NCI-H146 treated with DMSO at 0.1 percent for 48 hours (cell line): ENCODE data around the gene FBXO15.
A peak's percentile ranks its signal among the peaks of the same experiment; 100 is the strongest.

Source experiments
- DNase-seq: peaks from one replicate; lab custom pipeline; 2025; ENCODE audit not compliant: unreplicated experiment; lab: John Stamatoyannopoulos, UW

The FBXO15 gene

DNA sequence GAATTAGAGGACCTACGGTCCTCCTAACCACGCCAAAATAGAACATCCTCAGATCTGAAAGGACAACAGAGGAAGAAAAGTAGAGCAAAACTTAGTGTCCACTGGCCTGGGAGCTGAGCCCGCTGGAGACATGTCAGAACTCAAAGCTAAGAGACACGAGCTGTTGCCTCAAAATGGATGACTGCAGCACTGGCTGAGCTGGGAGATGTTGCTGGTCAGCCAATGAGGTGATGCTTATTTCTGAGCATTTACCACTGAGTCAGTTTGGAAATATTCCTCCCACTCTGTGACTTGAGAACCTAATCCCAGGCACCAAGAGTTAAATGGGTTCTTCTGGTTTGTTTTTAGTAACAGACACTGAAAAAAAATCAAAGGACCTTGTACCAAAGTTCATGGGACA is 32.6 kb downstream of the FBXO15 start:
- DNase-seq, result no peak

DNA sequence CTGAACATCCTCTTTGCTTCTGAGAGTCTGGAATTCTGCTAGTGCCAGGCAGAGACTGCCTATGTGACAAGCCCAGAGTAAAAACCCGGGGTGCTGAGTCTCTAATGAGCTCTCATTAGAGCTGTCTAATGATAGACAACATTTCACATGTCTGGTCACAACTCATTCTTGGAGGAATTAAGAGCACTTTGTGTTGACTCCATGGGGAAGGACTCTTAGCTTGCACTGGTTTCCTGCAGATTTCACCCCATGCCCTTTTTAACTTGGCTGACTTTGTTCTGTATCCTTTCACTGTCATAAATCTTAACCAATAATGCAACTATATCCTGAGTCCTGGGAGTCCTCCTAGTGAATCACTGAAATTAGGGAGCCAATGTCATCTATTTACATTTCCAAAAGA is 33.5 kb downstream of the FBXO15 start:
- no peak for DNase-seq

DNA sequence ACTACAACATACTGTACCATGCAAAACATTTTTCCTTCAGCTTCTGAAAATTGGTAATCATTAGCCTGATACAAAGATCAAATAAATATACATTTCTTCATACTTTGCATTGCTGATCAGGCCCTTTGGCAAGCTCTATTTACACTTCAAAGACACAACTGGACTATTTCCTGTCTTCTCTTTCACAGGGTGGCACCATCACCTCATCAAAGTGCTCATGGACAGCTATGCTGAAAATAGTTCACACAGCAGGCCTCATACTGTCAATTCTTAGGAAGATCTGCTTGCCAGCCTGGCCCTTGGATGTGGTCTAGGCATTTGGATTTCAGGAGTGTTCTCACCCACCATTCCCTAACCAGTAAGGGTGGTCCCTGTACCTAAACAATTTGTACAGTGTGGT is 33.9 kb downstream of the FBXO15 start:
- no peak for DNase-seq

DNA sequence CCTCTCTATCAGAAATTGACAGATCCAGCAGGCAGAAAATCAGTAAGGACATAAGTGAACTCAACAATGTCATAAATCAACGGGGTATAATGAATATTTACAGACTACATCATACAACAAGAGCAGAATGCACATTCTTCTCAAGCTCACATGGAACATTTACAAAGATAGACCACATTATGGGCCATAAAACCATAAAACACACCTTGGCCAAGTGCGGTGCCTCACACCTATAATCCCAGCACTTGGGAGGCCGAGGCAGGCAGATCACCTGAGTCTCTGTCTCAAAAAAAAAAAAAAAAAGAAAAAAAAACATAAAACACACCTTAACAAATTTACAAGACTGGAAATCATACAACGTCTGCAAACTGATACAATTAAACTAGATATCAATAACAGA is 36.7 kb downstream of the FBXO15 start:
- no peak for DNase-seq

DNA sequence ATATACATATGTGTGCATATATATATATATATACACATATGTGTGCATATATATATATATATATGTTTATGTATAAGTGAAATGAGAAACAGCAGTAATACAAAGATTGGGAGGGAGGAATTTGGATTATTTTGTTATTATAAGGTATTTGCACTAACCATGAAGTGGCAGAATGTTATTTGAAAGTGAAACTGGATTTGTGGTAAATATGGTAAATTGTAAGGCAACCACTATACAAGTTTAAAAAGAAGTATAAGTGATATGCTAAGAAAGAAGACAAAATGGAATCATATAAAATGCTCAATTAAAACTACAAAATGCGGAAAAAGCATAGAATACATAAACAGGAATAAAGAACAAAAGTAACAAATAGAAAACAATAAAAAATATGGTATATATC is 37.5 kb downstream of the FBXO15 start:
- DNase-seq, result no peak

DNA sequence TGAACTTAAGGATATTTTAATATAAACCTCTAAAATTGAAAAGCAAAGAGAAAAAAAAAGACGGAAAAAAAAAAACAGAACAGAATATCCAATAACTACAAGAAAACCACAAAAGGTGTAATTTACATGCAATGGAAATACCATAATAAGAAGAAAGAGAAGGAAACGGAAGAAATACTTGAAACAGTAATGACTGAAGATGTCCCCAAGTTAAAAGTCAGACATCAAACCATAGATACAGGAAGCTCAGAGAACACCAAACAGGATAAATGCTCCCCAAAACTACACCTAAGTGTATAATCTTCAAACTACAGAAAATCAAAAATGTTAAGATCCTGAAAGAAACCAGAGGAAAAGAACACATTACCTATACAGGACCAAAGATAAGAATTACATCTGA is 39.2 kb downstream of the FBXO15 start:
- DNase-seq, result no peak

DNA sequence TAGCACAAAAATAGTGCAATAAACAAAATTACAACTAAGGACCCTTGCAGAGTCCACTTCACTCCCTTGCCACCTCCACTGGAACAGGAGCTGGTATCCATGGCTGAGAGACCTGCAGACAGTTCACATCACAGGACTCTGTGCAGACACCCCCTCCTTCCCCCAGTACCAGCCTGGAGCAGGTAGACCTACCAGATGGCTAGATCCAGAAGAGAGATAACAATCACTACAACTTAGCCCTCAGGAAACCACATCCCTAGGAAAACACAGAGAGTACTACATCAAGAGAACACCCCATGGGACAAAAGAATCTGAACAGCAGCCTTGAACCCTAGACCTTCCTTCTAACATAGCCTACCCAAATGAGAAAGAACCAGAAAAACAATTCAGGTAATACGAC is 49.8 kb downstream of the FBXO15 start:
- no peak for DNase-seq

DNA sequence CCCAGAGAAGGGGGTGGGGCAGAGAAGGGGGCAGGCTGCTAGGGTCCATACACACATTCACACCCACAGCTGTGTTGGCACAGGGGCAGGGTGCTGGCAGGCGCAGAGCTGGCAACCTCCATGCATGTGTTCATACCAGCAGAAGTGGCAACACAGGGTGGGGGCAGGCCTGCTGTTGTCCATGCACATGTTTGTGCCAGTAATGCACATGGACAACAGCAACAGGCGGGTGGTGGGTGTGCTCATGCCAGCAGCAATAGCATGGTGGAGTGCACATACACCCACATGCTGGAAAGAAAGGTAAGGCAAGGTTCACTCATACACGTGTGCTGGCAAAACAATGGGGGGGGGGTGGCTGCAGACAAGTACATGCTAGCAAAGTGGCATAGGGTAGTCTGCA is 54.7 kb downstream of the FBXO15 start:
- no peak for DNase-seq

DNA sequence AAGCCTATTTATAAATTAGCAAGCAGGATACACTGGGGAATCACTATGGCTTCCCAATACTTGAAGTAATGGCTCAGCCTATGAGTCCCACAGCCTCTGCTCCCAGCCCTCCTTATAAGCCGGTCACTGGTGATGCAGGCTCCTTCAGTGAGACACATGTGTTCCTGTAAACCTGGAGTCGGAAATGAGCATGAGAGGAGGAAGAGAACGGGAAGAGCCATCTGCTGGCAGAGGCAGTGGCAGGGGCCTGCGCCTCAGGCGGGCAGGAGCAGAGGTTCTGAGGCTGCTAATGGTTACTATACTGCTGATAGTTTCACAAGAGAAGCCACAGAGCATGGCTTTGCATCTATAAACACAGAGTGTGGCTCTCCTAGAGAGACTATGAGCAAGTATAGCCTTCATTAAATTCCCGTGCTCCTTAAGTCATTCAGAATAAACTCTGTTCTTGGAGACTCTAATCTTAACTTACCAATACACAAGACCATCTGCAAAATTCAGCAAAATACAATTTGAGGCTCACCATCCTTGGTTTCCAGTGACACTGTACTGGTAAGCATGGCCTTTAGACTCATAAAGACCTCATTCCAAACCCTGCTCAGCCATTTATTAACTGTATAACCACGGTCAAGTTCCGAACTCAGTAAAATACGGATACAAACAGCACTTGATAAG is 63.3 kb downstream of the FBXO15 start:
- DNase-seq, result no peak

DNA sequence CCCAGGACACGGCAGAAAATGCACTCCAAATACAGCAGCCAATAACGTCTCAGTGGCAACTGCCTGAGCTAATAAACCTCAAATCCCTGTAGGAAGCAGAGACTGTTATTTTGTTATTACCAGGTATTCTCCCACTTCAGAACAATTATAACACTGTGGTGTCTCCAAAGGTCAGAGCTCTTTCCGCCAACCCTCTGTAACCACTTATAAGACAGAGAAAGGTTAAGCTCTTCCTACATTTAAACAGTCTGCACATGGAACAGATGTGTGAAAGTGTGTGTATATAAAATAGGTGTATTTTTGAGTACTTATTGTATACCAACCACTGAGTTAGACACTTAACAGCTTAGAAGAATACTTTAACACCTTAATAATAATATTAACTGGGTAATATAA is 64.1 kb downstream of the FBXO15 start:
- no peak for DNase-seq

DNA sequence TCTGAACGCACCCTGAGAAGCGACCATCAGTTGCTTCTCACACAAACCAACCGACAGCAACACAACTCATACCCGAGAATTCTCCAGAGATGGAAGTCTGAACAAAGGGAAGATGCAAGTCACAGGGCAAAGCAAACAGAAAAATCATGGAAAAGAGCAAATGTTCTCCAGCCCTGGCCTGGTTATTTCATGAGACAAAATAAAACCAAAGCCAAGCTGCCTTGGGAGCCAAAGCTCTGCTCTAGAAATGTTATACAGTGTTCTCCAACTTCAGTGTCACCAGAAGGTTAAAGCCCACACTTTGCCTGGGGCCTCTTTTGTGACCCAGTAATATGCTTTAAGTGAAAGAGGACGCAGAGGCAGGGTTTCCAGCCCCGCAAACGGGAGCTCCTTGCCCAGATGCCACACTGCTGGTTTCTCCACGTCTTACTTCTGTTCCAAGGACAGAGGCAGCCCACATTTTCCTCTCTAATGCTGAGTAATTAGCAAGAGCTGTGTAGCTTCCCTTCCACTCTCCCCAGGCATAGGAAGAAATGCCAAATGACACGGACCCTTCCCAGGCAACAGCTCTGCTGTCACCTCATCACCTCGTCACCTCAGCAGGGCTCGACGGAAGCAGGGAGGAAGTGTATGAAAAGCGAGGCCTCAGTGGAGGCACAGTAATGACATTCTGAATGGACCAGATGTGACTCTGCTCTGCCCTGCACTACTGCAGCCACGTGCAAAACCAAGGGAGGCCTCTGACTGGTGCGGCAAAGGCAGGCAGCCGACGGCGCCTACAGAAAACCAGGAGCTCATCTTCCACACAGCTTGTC is 64.7 kb downstream of the FBXO15 start:
- DNase-seq, result no peak

DNA sequence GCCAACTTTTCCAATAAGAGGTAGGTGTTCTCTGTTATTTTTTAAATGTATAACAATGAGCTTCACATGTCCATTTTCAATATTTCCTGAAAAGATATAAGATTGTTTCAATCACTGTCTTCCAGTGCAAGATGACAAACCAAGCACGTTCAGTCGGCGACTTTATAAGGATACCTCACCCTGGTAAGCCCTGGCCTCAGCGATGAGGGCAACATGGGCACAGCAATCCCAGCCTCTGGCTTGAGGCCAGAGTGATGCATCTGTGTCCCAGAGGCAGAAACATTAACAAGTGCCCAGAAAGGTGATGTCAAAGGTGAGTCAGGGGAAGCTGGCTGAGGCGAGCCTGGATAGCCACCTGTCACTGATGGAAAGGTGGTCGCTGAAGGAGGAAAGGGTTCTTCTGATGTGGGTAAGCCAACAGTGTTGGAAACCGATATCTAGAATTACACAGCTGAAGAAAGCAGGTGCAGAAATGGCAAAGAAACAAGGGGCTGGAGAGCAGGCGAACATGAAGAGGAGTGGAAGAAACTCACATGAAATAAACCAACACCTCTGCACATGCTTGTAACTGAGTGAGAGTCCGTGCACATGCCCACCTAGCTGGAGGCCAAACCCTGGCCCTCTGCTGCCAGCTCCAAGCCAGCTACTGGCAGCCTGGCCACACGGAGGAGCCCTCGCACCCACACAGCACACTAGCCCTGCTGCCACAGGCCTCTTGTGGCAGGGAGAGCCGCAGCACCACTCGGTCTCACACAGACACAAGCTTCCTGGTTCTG is 65.5 kb downstream of the FBXO15 start:
- DNase-seq, result peak; percentile 67

DNA sequence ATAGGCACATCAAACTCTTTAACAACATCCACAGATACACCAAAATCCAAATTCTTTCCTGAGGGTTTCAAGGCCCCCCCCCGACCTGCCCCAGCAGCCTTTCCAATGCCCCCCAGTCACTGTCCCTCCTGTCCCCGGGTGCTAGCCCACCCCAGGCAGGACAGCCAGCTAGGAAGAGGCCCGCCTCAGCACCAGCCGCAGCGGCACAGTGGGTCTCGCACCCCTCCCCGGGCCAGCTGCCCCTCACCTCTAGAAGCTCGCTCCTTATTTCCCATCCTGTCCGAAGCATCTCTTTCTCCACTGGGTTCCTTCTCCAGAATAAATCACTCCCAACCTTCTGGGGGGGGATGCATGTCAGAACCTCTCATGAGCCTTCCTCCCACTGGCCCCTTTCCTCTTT is 69.4 kb downstream of the FBXO15 start:
- no peak for DNase-seq

DNA sequence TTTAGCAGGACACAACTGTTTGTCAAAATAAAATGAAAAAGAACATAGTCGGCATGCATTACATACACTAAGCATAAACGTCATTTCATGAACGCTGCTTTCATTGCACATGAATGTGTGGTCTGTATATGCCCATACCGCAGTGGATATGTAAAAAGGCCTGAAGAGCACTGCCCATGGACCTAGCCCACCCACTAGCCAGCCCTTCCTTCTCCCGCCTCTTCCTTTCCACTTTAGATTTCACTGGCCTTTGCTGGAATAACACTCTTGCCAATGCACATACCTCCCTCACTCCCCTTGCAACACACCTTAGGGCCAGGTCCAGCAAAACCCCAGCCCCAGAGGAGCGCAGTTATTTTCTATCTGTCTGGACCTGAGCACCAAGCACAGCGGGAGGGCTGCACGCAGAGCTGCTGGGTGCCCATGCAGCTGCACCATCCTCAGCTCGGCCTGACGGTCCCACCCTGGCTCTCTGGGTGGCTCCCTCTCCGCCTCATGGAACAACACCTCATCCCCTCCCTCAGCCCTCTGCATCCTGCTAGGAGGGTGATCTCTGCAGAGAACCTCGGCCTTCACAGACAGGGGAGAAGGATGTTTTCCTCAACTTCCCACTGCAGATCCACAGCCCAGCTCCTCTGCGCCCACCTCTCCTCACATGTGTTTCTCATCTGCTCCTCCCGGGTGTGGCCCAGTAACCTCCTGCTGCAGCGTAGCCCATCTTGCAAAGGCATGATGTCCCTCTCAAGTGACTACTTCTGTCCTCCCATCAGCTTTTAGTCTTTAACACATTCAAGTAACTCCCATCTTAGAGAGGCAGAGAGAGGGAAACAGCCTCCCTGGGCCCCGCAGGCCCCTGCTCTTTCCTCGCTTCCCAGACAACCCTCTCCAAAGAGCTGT is 72.7 kb downstream of the FBXO15 start:
- no peak for DNase-seq

DNA sequence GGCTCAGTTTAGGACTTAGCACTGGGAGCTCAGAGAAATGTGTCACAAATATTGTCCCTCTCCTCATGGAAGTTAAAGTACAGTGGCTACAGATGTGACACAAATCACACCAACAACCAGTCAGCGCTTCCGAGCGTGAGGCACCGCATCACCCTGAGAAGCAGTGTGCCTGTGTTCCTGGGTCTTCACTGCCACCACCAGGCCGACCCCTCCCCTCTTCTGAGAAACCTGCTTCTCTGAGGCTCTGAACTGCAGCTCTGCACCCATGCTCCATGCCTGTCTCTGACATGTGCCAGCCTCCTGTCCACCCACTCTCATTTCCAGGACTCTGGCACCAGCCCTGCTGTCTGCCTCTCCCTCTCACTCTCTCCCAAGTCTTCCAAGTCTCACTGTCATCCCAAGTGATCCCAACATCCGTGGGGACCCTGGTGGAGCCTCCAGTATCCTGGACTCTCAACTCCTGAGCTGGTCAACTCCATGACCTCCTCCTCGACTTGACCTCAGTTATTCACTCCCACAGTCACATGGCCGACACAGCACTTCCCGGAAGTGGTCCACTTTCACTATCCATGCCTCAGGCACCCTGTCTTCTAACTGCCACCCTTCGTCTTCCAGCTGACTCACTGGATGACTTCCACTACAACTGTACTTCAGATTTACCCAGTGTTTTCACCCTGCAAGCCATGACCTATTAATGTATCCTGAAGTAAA is 73.5 kb downstream of the FBXO15 start:
- no peak for DNase-seq

DNA sequence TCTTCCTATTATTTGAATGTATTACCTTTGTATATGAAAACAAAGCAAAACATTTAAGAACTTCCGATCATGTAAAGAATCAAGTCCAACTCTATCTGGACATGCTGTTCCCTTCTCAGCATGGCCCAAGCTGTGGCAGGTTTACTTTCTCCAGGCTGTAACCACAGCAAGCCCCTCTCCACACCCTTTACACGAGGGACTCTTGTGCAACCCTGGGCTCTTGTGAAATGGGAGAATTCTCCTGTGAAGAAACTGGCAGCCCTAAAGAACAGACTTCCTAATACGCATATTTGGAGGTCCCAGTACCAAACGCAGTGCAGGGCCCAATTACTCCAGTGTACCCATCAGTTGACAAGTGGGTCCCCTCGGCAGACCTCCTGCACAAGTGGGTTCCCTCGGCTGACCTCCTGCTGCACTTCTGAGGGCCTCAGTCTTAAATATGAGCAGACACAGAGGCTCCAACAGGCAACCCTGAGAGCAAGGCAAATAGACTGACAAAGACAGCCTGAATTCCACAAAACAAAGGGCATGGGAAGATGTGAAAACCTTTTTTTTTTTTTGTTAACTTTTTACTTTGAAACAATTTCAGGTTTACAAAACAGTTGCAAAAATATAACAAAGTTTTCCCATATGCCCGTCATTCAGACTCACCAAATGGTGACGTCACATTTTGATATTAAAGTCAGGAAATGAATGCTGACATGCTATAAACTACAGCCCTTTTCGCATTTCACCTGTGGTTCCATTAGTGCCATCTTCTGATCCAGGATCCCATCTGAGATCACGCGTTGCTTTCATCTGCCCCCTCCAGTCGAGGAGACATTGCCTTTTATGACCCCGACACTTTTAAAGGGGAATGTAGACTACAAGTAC is 78.2 kb downstream of the FBXO15 start:
- DNase-seq, result no peak

DNA sequence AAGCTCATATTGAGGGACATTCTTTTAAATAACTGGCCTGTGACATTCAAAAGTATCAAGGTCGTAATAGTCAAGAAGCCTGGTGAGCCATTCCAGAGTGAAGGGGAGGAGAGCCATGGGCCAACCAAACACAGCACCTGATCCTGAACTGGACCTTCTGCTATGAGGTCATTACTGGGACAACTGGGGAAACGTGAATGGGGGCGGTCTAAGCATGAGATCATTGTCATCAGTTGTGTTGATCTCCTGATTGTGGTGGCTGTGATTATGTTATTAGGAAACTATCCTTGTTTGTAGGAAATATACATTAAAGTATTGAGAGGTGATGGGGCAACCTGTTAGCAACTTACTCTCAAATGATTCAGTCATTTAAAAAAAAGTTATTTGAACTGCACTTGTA is 79.3 kb downstream of the FBXO15 start:
- no peak for DNase-seq

DNA sequence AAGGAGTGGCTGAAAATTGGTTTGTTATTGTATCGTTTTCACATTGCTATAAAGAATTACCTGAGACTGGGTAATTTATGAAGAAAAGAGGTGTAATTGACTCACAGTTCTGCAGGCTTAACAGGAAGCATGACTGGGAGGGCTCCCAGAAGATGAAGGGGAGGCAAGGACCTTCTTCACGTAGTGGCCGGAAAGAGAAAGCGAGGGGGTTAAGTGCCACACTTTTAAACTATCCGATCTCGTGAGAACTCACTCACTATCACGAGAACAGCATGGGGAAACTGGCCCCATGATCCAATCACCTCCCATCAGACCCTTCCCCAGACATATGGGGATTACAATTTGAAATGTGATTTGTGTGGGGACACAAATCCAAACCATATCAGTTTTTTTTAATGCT is 81.6 kb downstream of the FBXO15 start:
- no peak for DNase-seq

DNA sequence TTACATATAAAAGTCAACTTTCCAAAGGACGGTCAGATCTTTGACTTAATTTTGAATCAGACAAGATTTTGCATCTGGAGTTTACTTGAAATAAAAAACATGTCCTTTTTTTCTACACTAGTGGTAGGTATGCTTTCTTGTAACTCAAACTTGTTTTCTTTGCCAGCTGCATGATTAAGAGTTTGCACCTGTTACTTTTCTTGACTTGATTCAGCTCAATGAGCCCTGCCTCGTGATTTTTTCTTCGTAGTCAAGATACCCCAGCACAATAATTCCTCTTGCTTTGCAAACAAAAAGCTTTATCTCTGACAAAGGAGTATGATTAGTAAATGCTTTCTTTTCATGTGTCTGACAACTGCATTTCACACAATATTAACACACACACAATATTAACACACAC is 82.3 kb downstream of the FBXO15 start:
- no peak for DNase-seq
